ENCODE results near the gene PARD3B. TPM values are rescaled to one million over a fixed set of nuclear protein-coding genes. Genes with fewer than 3 reads are reported as not detected.
A peak's percentile ranks its signal among the peaks of the same experiment; 100 is the strongest.

PARD3B gene
- total RNA-seq, 2 experiments from 2014 or later = 0.46 TPM; not detected in 1

DNA sequence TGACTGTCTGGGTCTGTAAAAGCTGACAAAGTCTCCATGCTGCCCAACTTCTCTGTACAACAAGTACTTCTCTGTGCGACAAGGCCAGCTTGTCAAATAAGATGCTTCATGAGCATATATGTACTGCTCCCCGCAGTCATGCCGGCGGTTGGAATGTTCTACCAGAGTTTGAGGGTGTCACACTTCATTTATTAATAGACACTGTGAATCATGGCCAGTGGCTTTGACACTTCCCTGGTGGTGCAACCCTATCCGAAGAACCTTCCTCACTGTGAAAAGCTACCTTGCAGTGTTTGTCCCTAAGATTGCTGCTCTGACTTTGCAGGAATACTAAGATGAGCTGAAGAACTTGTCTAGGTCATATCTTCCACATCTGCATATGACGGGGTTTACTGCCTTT, 1016.2 kb downstream of the PARD3B start:
- no peak overlapping the region for H3K4me3 Mint-ChIP-seq
- H3K36me3 Mint-ChIP-seq (ENCODE audit: low read depth) = no peaks in the 10 kb centered on the region
- no peaks in the 10 kb centered on the region for H3K4me1 Mint-ChIP-seq
- DNase-seq = no peak
- no peaks in the 10 kb centered on the region for H3K9me3 Mint-ChIP-seq (ENCODE audit: low read depth)
- no peak overlapping the region for H3K27ac Mint-ChIP-seq
- ATAC-seq = no peak
- no peaks in the 10 kb centered on the region for H3K27me3 Mint-ChIP-seq
- intact Hi-C loops (cut with DNase I, micrococcal nuclease) = no loop called here
- CTCF ChIA-PET = interaction anchor here (0.7 to 1.4 kb wide), 2 partner anchors 17 to 292 kb away, joined by 3 to 7 read pairs; no protein-coding TSS in a partner anchor
- POLR2A ChIA-PET = no interaction called here

- ATAC-seq = no peak
Measured at GRCh38 chr2:205563646-205564045, 1018.4 kb downstream of the PARD3B start.

GRCh38 chr2:205564346-205565141, 1019.3 kb downstream of the PARD3B start:
- ATAC-seq = no peak
- Mint-ChIP-seq H3K27ac (no peak overlapping the region), H3K4me3 (no peak overlapping the region), H3K27me3 (no peaks in the 10 kb centered on the region), H3K9me3 (ENCODE audit: low read depth) (no peaks in the 10 kb centered on the region), H3K36me3 (ENCODE audit: low read depth) (no peaks in the 10 kb centered on the region), H3K4me1 (no peaks in the 10 kb centered on the region)
- DNase-seq = no peak
- intact Hi-C loops (cut with DNase I, micrococcal nuclease) = no loop called here
- ChIA-PET POLR2A (no interaction called here), CTCF (interaction anchor here (0.7 kb wide), 1 partner anchor 599 kb away, joined by 3 read pairs; no protein-coding TSS in a partner anchor)

More at GRCh38 chr2:205563646-205564045, 1018.4 kb downstream of the PARD3B start:
- Mint-ChIP-seq H3K9me3 (ENCODE audit: low read depth) (no peaks in the 10 kb centered on the region), H3K27ac (no peak overlapping the region), H3K4me3 (no peak overlapping the region), H3K4me1 (no peaks in the 10 kb centered on the region), H3K27me3 (no peaks in the 10 kb centered on the region), H3K36me3 (ENCODE audit: low read depth) (no peaks in the 10 kb centered on the region)
- intact Hi-C loops (cut with DNase I, micrococcal nuclease) = no loop called here
- peak; percentile 60 for DNase-seq
- ChIA-PET CTCF (no interaction called here), POLR2A (no interaction called here)

- ATAC-seq (no peak), DNase-seq (no peak)
- Mint-ChIP-seq H3K4me3 (no peak overlapping the region), H3K27ac (no peak overlapping the region), H3K4me1 (no peaks in the 10 kb centered on the region), H3K36me3 (ENCODE audit: low read depth) (no peaks in the 10 kb centered on the region), H3K27me3 (no peaks in the 10 kb centered on the region), H3K9me3 (ENCODE audit: low read depth) (no peaks in the 10 kb centered on the region)
- ChIA-PET POLR2A (no interaction called here), CTCF (interaction anchor here (0.5 kb wide), 1 partner anchor 400 kb away, joined by 3 read pairs; no protein-coding TSS in a partner anchor)
- intact Hi-C loops (cut with DNase I, micrococcal nuclease) = no loop called here
Measured at GRCh38 chr2:205565142-205565522, 1019.9 kb downstream of the PARD3B start.

- Mint-ChIP-seq H3K27me3 (no peaks in the 10 kb centered on the region), H3K4me3 (no peak overlapping the region), H3K36me3 (ENCODE audit: low read depth) (no peaks in the 10 kb centered on the region), H3K27ac (no peak overlapping the region), H3K4me1 (no peaks in the 10 kb centered on the region), H3K9me3 (ENCODE audit: low read depth) (no peaks in the 10 kb centered on the region)
- ChIA-PET CTCF (interaction anchor here (1.4 kb wide), 1 partner anchor 25 kb away, joined by 4 read pairs; no protein-coding TSS in a partner anchor), POLR2A (no interaction called here)
- DNase-seq (no peak), ATAC-seq (no peak)
- intact Hi-C loops (cut with DNase I, micrococcal nuclease) = no loop called here
Measured at GRCh38 chr2:205566606-205567168, 1021.4 kb downstream of the PARD3B start.

GRCh38 chr2:205568620-205569019, 1023.3 kb downstream of the PARD3B start:
- Mint-ChIP-seq H3K9me3 (ENCODE audit: low read depth) (no peaks in the 10 kb centered on the region), H3K4me1 (no peaks in the 10 kb centered on the region), H3K36me3 (ENCODE audit: low read depth) (no peaks in the 10 kb centered on the region), H3K27me3 (no peaks in the 10 kb centered on the region), H3K4me3 (no peak overlapping the region), H3K27ac (no peak overlapping the region)
- ATAC-seq = no peak
- ChIA-PET POLR2A (no interaction called here), CTCF (no interaction called here)
- intact Hi-C loops (cut with DNase I, micrococcal nuclease) = no loop called here
- no peak for DNase-seq

DNA sequence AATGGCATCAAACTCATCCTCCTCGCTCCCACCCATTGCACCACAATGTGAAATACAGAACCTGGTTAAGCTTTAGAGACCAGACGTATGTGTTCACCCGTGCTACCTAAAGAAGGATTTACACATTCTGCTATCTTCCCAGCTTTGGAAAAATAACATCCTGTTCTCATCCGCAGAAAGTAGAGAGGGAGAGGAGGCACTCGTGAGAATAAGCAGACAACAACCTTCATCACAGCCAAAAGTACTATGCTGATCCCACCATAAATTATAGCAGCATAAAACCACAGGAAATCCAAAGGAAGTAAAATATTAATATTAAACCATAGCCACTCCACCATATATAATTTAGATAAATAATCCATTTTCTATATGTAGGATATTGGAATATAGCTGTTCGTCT, 1025.4 kb downstream of the PARD3B start:
- intact Hi-C loops (cut with DNase I, micrococcal nuclease) = no loop called here
- POLR2A ChIA-PET = no interaction called here
- no peaks in the 10 kb centered on the region for H3K27me3 Mint-ChIP-seq
- H3K27ac Mint-ChIP-seq = no peak overlapping the region
- DNase-seq (no peak), ATAC-seq (no peak)
- H3K9me3 Mint-ChIP-seq (ENCODE audit: low read depth) = peaks cover 4% of the 10 kb centered on the region
- H3K36me3 Mint-ChIP-seq (ENCODE audit: low read depth) = no peaks in the 10 kb centered on the region
- no peaks in the 10 kb centered on the region for H3K4me1 Mint-ChIP-seq
- CTCF ChIA-PET = no interaction called here
- no peak overlapping the region for H3K4me3 Mint-ChIP-seq

DNA sequence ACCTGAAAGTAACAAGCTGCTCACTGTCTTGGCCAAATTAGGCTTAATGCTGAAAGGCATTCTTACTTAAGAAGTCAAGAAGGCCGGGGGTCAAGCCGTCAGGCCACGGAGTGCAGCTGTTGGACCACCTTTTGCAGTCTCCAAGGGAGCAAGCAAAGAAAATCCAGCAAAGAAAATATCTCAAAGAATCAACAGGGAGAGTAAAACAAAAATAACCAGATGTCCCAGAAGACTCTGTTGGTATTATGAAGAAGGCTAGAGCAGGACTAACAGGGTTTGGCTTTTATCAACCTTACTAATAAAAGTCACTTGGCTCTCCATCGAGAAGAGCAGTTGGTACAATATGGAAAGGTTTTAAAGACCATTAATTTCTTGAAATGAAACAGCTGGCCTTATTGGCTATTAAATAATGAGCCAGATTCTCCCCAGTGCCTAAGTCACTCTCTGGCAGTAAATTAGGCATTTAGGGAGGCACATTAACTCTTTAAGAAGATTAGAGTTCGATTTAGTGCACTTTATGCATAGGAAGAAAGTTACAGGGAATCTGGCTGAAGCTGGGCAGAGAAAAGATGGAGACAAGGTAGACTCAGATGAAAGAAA, 1026.2 kb downstream of the PARD3B start:
- no peak overlapping the region for H3K4me3 Mint-ChIP-seq
- intact Hi-C loops (cut with DNase I, micrococcal nuclease) = no loop called here
- ChIA-PET CTCF (no interaction called here), POLR2A (no interaction called here)
- H3K27ac Mint-ChIP-seq = no peak overlapping the region
- H3K4me1 Mint-ChIP-seq = no peaks in the 10 kb centered on the region
- H3K9me3 Mint-ChIP-seq (ENCODE audit: low read depth) = peaks cover 10% of the 10 kb centered on the region
- DNase-seq (no peak), ATAC-seq (no peak)
- H3K36me3 Mint-ChIP-seq (ENCODE audit: low read depth) = no peaks in the 10 kb centered on the region
- H3K27me3 Mint-ChIP-seq = no peaks in the 10 kb centered on the region

DNA sequence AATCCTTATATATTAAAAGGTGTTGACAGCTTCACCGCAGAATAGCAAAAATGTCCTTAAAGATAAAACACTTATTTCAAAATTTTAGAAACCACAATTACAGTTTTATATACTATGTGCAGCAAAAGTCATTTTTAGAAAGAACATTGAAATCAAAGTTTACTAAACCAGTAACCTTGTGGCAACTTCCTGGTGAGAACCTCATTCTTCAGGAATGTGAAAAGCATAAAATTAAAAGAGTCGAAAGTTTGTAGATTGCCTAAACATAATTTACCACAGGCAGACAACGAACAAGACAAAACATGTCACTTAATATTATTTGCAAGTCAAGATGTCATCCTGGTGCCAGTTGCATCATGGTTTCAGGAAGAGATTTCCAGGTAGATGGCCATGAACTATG, 1028.7 kb downstream of the PARD3B start:
- H3K4me1 Mint-ChIP-seq = no peaks in the 10 kb centered on the region
- no peaks in the 10 kb centered on the region for H3K36me3 Mint-ChIP-seq (ENCODE audit: low read depth)
- intact Hi-C loops (cut with DNase I, micrococcal nuclease) = no loop called here
- no peaks in the 10 kb centered on the region for H3K27me3 Mint-ChIP-seq
- no peak overlapping the region for H3K27ac Mint-ChIP-seq
- peaks cover 16% of the 10 kb centered on the region for H3K9me3 Mint-ChIP-seq (ENCODE audit: low read depth)
- ChIA-PET CTCF (interaction anchor here (0.6 kb wide), 1 partner anchor 881 kb away, joined by 3 read pairs; no protein-coding TSS in a partner anchor), POLR2A (no interaction called here)
- ATAC-seq (no peak), DNase-seq (no peak)
- no peak overlapping the region for H3K4me3 Mint-ChIP-seq

- Mint-ChIP-seq H3K27ac (no peak overlapping the region), H3K36me3 (ENCODE audit: low read depth) (no peaks in the 10 kb centered on the region), H3K9me3 (ENCODE audit: low read depth) (peaks cover 16% of the 10 kb centered on the region), H3K4me1 (no peaks in the 10 kb centered on the region), H3K4me3 (no peak overlapping the region), H3K27me3 (peaks cover 2% of the 10 kb centered on the region)
- ChIA-PET CTCF (interaction anchor here (0.6 to 1.4 kb wide), 4 partner anchors 8 to 1504 kb away, joined by 3 to 7 read pairs (median 4); no protein-coding TSS in a partner anchor), POLR2A (no interaction called here)
- DNase-seq = no peak
- ATAC-seq = no peak
- intact Hi-C loops (cut with DNase I, micrococcal nuclease) = no loop called here
Measured at GRCh38 chr2:205579335-205579734, 1034.1 kb downstream of the PARD3B start.

DNA sequence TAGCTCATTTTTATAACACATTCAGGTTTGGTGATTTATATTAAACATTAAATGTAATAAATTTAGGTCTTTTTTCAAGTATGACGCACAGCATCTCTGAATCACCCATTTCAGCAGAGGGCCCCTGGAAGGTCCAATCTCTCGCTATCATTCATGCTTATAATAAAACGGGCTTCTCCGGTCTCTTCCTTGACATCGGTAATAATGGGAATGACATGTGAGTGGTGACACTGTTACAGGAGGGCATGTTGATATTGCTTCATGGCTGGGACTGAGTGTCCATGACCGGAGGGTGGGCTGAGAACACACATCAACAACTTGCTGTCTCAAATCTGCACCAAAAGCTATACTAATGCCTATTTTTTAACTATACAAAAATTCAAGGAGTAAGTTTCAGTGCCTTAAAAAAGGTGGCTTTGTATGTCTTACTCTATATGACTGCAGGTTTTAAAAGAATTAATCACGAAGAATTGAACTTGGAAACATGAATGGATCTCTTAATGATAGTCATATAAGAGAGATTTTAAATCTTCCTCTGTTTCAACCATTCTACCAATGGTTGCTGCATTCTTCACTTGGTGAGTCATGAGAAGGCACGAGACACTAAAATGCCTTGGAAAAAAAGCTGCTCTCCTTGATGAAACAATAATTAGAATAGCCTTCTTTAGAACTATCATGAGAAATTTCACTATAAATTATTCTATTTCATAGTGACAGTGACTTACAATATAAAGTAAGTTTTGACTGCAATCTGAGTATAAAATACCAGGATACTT, 1035.1 kb downstream of the PARD3B start:
- POLR2A ChIA-PET = no interaction called here
- intact Hi-C loops (cut with DNase I, micrococcal nuclease) = no loop called here
- H3K27ac Mint-ChIP-seq = no peak overlapping the region
- DNase-seq = no peak
- peaks cover 2% of the 10 kb centered on the region for H3K27me3 Mint-ChIP-seq
- CTCF ChIA-PET = interaction anchor here (1.3 kb wide), 1 partner anchor 1505 kb away, joined by 3 read pairs; no protein-coding TSS in a partner anchor
- peaks cover 15% of the 10 kb centered on the region for H3K9me3 Mint-ChIP-seq (ENCODE audit: low read depth)
- no peak for ATAC-seq
- no peaks in the 10 kb centered on the region for H3K36me3 Mint-ChIP-seq (ENCODE audit: low read depth)
- no peaks in the 10 kb centered on the region for H3K4me1 Mint-ChIP-seq
- no peak overlapping the region for H3K4me3 Mint-ChIP-seq

All from activated CD4-positive, alpha-beta T cell treated with anti-CD3 and anti-CD28 coated beads for 36 hours (primary cell).